Aorta (tissue), 5 donors: Measurements from ENCODE around the gene SLC1A1. TPM values are rescaled to one million over a fixed set of nuclear protein-coding genes. Genes with fewer than 3 reads are reported as not detected.
A peak's percentile ranks its signal among the peaks of the same experiment; 100 is the strongest.
"Not testable (repeated sequence)": the region's sequence is repeated elsewhere in the genome, so short reads cannot be mapped to it uniquely, and the experiment has no call there.

Experiments used
- ATAC-seq: fragments of 200-7000 bp; cut with Tn5 transposase; one replicate; pipeline ENCODE4 v1.9.1; 2022; ENCODE audit warnings: moderate library complexity; ENCODE audit not compliant: low FRiP score
- DNase-seq, 2 donors: peaks; one replicate each; pipeline ENCODE4 v3.0.0-alpha.2; 2020
- H3K27ac ChIP-seq, 2 donors: one replicate each; pipeline ENCODE4 v1.5.1; 2013; ENCODE audit warnings: low read length in 2 of 2, mild to moderate bottlenecking in 2 of 2, moderate library complexity in 2 of 2, control low read depth in 1 of 2, inconsistent platforms in 1 of 2, low read depth in 1 of 2
- H3K27me3 ChIP-seq, 2 donors: one replicate each; pipeline ENCODE4 v1.6.1; 2013; ENCODE audit warnings: control low read depth in 1 of 2, low read length in 1 of 2, mild to moderate bottlenecking in 1 of 2, moderate library complexity in 1 of 2; ENCODE audit not compliant: insufficient read depth in 2 of 2, control insufficient read depth in 1 of 2
- H3K36me3 ChIP-seq, 2 donors: one replicate each; pipeline ENCODE4 v1.6.1; 2013; ENCODE audit warnings: control low read depth in 1 of 2, low read length in 1 of 2, mild to moderate bottlenecking in 1 of 2; ENCODE audit not compliant: insufficient read depth in 2 of 2, control insufficient read depth in 1 of 2
- H3K4me1 ChIP-seq, 2 donors: one replicate each; pipeline ENCODE4 v1.6.1; 2013; ENCODE audit warnings: low read length in 2 of 2, control low read depth in 1 of 2, mild to moderate bottlenecking in 1 of 2, moderate library complexity in 1 of 2; ENCODE audit not compliant: insufficient read depth in 2 of 2, control insufficient read depth in 1 of 2
- H3K4me3 ChIP-seq, 2 donors: one replicate each; pipeline ENCODE4 v1.5.1; 2013; ENCODE audit warnings: low read length in 2 of 2, control low read depth in 1 of 2, mild to moderate bottlenecking in 1 of 2
- H3K9me3 ChIP-seq: one replicate; pipeline ENCODE4 v1.6.1; 2013; ENCODE audit warnings: mild to moderate bottlenecking, low read length; ENCODE audit not compliant: control insufficient read depth
- WGBS, 2 donors: extraction: QIAGEN DNeasy Blood & Tissue Kit; methylation state at CpG; one replicate each; pipeline ENCODE4 v1.1.7; 2013; 5-methylcytosine and 5-hydroxymethylcytosine counted together
- intact Hi-C, 2 donors: fragments of 100-400 bp; cut with DNase I; formaldehyde crosslinking; loops; one replicate each; pipeline versions ENCODE4 v1.14.2 to v1.15.0; 2022
- polyA plus RNA-seq, 2 donors: library from polyadenylated mRNA; stranded (reverse); fragments of 200-250 nt; gene quantifications; one replicate each; pipeline ENCODE4 v1.2.3, GENCODE V29; 2013
- total RNA-seq, 2 donors: library from RNA; stranded (reverse); fragmentation: NEBNext Ultra II Directional; extraction: Animal tissue kit (Norgen Biotek cat#: 25700); gene quantifications; one replicate each; pipeline ENCODE4 v1.2.1, GENCODE V29; 2021
- donor health status: healthy with polysubstance abuse.
- donor health status: Bipolar disorder and iron deficiency.
- donor health status: DM: no; HTN: no; CAD: no.
- donor health status: DM: no; HTN: no; CAD: no.
- donor health status: DM: yes; HTN: yes; CAD: no.

Gene SLC1A1
- total and polyA plus RNA-seq, 4 donors = 3.0 to 5.6 (median 3.2) TPM

GRCh38 chr9:4541281-4541680, 51.0 kb downstream of the SLC1A1 start:
- Histone ChIP-seq H3K4me1 (no peaks in the 10 kb centered on the region), H3K9me3 (peaks cover 5% of the 10 kb centered on the region), H3K4me3 (no peak overlapping the region), H3K36me3 (peaks cover 0 to 2% of the 10 kb centered on the region in 2 donors), H3K27ac (no peak overlapping the region), H3K27me3 (no peaks in the 10 kb centered on the region)
- intact Hi-C loops = loop anchor here in 1 of 2 donors (10.0 kb wide), 1 partner anchor 46 kb away; the partner anchor contains the start of gene SLC1A1
- no peak for DNase-seq
- WGBS, 2 donors = 59 to 76% methylated on average over 3 of the region's 3 CpGs
- ATAC-seq = no peak

- peaks cover 5% of the 10 kb centered on the region for H3K9me3 ChIP-seq
- DNase-seq (no peak), ATAC-seq (no peak)
- 75 to 78% methylated on average over 2 of the region's 2 CpGs for WGBS, 2 donors
- no peak overlapping the region for H3K27ac ChIP-seq
- H3K36me3 ChIP-seq = peaks cover 0 to 2% of the 10 kb centered on the region in 2 donors
- no peaks in the 10 kb centered on the region for H3K4me1 ChIP-seq
- intact Hi-C loops = loop anchor here in 1 of 2 donors (10.0 kb wide), 1 partner anchor 47 kb away; the partner anchor contains the start of gene SLC1A1
- no peaks in the 10 kb centered on the region for H3K27me3 ChIP-seq
- H3K4me3 ChIP-seq = no peak overlapping the region
Measured at GRCh38 chr9:4541856-4542255, 51.6 kb downstream of the SLC1A1 start.

- H3K4me1 ChIP-seq, H3K27ac ChIP-seq, H3K9me3 ChIP-seq, H3K36me3 ChIP-seq, H3K27me3 ChIP-seq, ATAC-seq, DNase-seq, H3K4me3 ChIP-seq: not testable (repeated sequence)
- intact Hi-C loops = loop anchor here in 1 of 2 donors (10.0 kb wide), 1 partner anchor 50 kb away; the partner anchor contains the start of gene SLC1A1
- 88 to 94% methylated on average over 5 of the region's 5 CpGs for WGBS, 2 donors
Measured at GRCh38 chr9:4544714-4545113, 54.4 kb downstream of the SLC1A1 start.

- DNase-seq (no peak), ATAC-seq (no peak)
- 36 to 51% methylated on average over 1 of the region's 1 CpG for WGBS, 2 donors
- Histone ChIP-seq H3K4me3 (no peak overlapping the region), H3K27ac (no peak overlapping the region), H3K4me1 (no peaks in the 10 kb centered on the region), H3K36me3 (no peaks in the 10 kb centered on the region), H3K9me3 (no peaks in the 10 kb centered on the region), H3K27me3 (no peaks in the 10 kb centered on the region)
- intact Hi-C loops = loop anchor here in 1 of 2 donors (10.0 kb wide), 1 partner anchor 52 kb away; the partner anchor contains the start of gene SLC1A1
Measured at GRCh38 chr9:4547016-4547415, 56.7 kb downstream of the SLC1A1 start.

- H3K4me3 ChIP-seq = no peak overlapping the region
- intact Hi-C loops = loop anchor here in 1 of 2 donors (10.0 kb wide), 1 partner anchor 54 kb away; the partner anchor contains the start of gene SLC1A1
- WGBS, 2 donors = 79 to 82% methylated on average over 11 of the region's 11 CpGs
- DNase-seq (no peak), ATAC-seq (no peak)
- H3K27ac ChIP-seq = no peak overlapping the region
- H3K27me3 ChIP-seq = no peaks in the 10 kb centered on the region
- no peaks in the 10 kb centered on the region for H3K36me3 ChIP-seq
- H3K9me3 ChIP-seq = no peaks in the 10 kb centered on the region
- no peaks in the 10 kb centered on the region for H3K4me1 ChIP-seq
Measured at GRCh38 chr9:4548811-4549725, 58.8 kb downstream of the SLC1A1 start.

- Histone ChIP-seq H3K4me3 (no peak overlapping the region), H3K27me3 (no peaks in the 10 kb centered on the region), H3K9me3 (no peaks in the 10 kb centered on the region), H3K4me1 (no peaks in the 10 kb centered on the region), H3K36me3 (no peaks in the 10 kb centered on the region), H3K27ac (no peak overlapping the region)
- WGBS, 2 donors = 23 to 30% methylated on average over 4 of the region's 4 CpGs
- intact Hi-C loops = loop anchor here in 1 of 2 donors (10.0 kb wide), 1 partner anchor 55 kb away; the partner anchor contains the start of gene SLC1A1
- DNase-seq = no peak
- no peak for ATAC-seq
Measured at GRCh38 chr9:4549751-4550295, 59.6 kb downstream of the SLC1A1 start.

GRCh38 chr9:4550777-4551484, 60.7 kb downstream of the SLC1A1 start:
- Histone ChIP-seq H3K36me3 (no peaks in the 10 kb centered on the region), H3K4me1 (no peaks in the 10 kb centered on the region), H3K9me3 (no peaks in the 10 kb centered on the region), H3K27me3 (no peaks in the 10 kb centered on the region), H3K27ac (no peak overlapping the region), H3K4me3 (no peak overlapping the region)
- DNase-seq (no peak), ATAC-seq (no peak)
- WGBS, 2 donors = 75 to 76% methylated on average over 4 of the region's 4 CpGs
- intact Hi-C loops = no loop called here

- no peak overlapping the region for H3K27ac ChIP-seq
- 15 to 19% methylated on average over 1 of the region's 1 CpG for WGBS, 2 donors
- intact Hi-C loops = no loop called here
- ATAC-seq (peak; percentile 31), DNase-seq (no peak)
- no peaks in the 10 kb centered on the region for H3K36me3 ChIP-seq
- no peaks in the 10 kb centered on the region for H3K4me1 ChIP-seq
- H3K9me3 ChIP-seq = no peaks in the 10 kb centered on the region
- H3K27me3 ChIP-seq = no peaks in the 10 kb centered on the region
- H3K4me3 ChIP-seq = no peak overlapping the region
Measured at GRCh38 chr9:4553951-4554381, 63.7 kb downstream of the SLC1A1 start.
